Right cardiac atrium (tissue), 5 donors: ENCODE data around the gene WWOX. TPM values are rescaled to one million over a fixed set of nuclear protein-coding genes. Genes with fewer than 3 reads are reported as not detected.

Source experiments
- ATAC-seq, 2 donors: fragments of 200-7000 bp; cut with Tn5 transposase; one replicate each; pipeline versions ENCODE4 v1.8.0 to v1.9.1; 2020; ENCODE audit warnings: moderate library complexity in 2 of 2, mild to moderate bottlenecking in 1 of 2
- DNase-seq, 3 donors: peaks; one replicate each; pipeline ENCODE4 v3.0.0-alpha.2; 2020
- H3K27ac ChIP-seq: one replicate; pipeline ENCODE4 v1.5.1; 2013; ENCODE audit warnings: mild to moderate bottlenecking, low read length, control low read depth, moderate library complexity
- H3K27me3 ChIP-seq: one replicate; pipeline ENCODE4 v1.6.1; 2013; ENCODE audit not compliant: control insufficient read depth, insufficient read depth
- H3K4me1 ChIP-seq: one replicate; pipeline ENCODE4 v1.6.1; 2013; ENCODE audit warnings: low read length; ENCODE audit not compliant: control insufficient read depth, insufficient read depth
- H3K4me3 ChIP-seq: one replicate; pipeline ENCODE4 v1.5.1; 2013; ENCODE audit warnings: low read length, control low read depth
- H3K9me3 ChIP-seq: one replicate; pipeline ENCODE4 v1.6.1; 2013; ENCODE audit warnings: low read length; ENCODE audit not compliant: control insufficient read depth
- WGBS: extraction: QIAGEN DNeasy Blood & Tissue Kit; methylation state at CpG from one replicate; pipeline ENCODE4 v1.1.7; 2013; 5-methylcytosine and 5-hydroxymethylcytosine counted together
- intact Hi-C, 4 donors: fragments of 100-400 bp; cut with DNase I; formaldehyde crosslinking; loops; one replicate each; pipeline versions ENCODE4 v1.11.0 to v1.14.0; 2022 to 2023
- polyA plus RNA-seq: library from polyadenylated mRNA; stranded (reverse); fragments of 200-250 nt; gene quantifications from one replicate; pipeline ENCODE4 v1.2.3, GENCODE V29; 2013
- total RNA-seq, 4 donors: library from RNA; stranded (reverse); fragmentation: NEBNext Ultra II Directional; extraction: Animal tissue kit (Norgen Biotek cat#: 25700); gene quantifications; one replicate each; pipeline ENCODE4 v1.2.1, GENCODE V29; 2021
- donor health status: healthy with polysubstance abuse.
- donor health status: DM: no; HTN: yes; CAD: no.
- donor health status: DM: no; HTN: no; CAD: no.
- donor health status: DM: no; HTN: yes; CAD: no; lungs with severe emphysema.
- donor health status: DM: yes; HTN: yes; CAD: no.

WWOX gene
- total and polyA plus RNA-seq, 5 donors = 6.0 to 14.9 (median 13.1) TPM

DNA sequence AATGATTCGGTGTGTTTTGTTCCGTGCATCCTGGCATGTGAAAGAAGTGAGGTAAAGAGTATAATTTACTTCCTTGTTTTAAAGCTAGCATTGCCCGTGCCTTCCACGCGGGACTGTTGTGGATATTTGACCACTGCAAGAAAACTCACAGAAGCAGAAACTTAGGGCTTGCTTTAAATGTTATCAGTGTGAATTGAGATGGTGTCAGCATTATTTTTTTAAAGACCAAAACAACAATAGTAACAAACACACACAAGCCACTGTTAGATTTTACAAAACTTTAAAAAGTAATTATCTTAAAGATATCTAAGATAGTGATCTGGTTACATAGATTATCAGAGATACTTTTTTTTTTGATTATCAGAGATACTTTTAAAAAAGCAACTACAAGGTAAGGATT, 47.4 kb downstream of the WWOX start:
- Histone ChIP-seq H3K27me3 (no peaks in the 10 kb centered on the region), H3K4me1 (no peaks in the 10 kb centered on the region), H3K9me3 (no peaks in the 10 kb centered on the region), H3K27ac (no peak overlapping the region), H3K4me3 (no peak overlapping the region)
- ATAC-seq (no peak), DNase-seq (no peak)
- 80% methylated on average over 5 of the region's 5 CpGs for WGBS
- intact Hi-C loops = no loop called here

DNA sequence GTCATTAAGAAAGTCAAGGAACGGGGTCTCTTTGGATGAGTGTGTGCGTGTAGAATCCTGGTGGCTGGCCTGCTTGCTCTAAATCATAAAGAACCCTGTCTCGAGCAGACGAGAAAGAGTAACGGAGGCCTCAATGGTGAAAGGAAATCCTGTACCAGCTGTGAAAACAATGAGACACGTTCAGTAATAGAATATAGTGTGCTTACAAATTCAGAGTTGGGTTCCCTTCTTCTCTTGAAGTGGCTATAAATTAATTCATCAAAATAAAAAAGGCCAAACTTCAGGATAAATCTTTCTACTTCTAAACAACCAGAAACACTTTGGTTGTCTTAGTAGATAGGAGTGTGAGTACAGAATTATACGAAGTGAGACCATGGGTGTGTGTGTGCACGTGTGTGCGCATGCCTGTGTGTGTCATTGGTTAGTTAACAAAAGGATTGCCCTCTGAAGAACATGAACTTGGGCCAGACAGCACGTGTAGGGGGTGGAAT, 48.5 kb downstream of the WWOX start:
- ATAC-seq (no peak), DNase-seq (no peak)
- Histone ChIP-seq H3K27ac (no peak overlapping the region), H3K27me3 (no peaks in the 10 kb centered on the region), H3K4me1 (no peaks in the 10 kb centered on the region), H3K9me3 (no peaks in the 10 kb centered on the region), H3K4me3 (no peak overlapping the region)
- intact Hi-C loops = no loop called here
- WGBS = 72% methylated on average over 10 of the region's 10 CpGs

DNA sequence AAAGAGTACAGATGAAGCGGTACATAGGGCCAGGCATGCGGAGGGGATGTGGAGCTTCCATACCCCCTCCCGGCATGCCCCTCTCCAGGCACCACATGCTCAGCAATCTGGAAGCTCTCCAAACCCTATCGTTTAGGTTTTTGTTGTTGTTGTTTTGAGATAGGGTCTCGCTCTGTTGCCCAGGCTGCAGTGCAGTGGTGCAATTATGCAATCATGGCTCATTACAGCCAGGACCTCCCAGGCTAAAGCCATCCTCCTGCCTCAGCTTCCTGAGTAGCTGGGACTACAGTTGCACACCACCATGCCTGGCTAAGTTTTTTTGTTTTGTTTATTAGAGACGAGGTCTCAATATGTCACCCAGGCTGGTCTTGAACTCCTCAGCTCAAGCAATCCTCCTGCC, 50.8 kb downstream of the WWOX start:
- no peaks in the 10 kb centered on the region for H3K4me1 ChIP-seq
- H3K27me3 ChIP-seq = no peaks in the 10 kb centered on the region
- WGBS = 83% methylated on average over 6 of the region's 6 CpGs
- no peak overlapping the region for H3K27ac ChIP-seq
- DNase-seq (no peak), ATAC-seq (no peak)
- intact Hi-C loops = no loop called here
- no peak overlapping the region for H3K4me3 ChIP-seq
- H3K9me3 ChIP-seq = no peaks in the 10 kb centered on the region

DNA sequence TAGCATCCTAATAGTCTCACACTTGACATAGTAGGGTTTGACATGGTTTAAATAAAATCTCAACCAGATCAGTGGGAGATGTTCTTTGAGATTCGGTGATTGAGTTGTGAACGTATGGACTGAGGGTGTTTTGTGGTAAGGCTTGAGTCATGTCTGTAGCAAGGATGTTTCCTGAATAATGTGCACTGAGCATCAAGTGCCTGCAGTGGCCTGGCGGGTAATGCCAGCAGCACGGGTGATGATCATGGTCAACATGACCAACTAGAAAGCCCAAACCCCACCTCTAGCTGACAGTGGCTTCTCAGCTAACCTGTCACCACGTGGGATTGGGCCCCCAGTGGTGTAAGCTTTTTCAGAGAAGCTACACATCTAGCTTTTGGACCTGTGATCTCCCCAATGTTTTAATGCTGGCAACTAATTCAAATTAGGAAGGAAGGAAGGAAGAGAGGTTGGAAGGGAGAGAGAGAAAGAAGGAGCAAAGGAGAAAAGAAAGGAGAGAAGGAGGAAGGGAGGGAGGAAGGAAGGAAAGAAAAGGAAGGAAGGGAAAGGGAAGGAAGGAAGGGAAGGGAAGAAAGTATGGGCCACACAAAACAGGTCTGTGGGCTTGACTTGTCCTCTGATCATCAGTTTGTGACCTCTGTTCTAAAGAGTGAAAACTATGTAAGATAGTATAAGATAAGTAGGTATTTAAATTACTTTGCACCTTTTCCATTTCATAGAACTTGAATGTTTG, 55.4 kb downstream of the WWOX start:
- Histone ChIP-seq H3K4me3 (no peak overlapping the region), H3K27ac (no peak overlapping the region), H3K27me3 (no peaks in the 10 kb centered on the region), H3K9me3 (no peaks in the 10 kb centered on the region), H3K4me1 (no peaks in the 10 kb centered on the region)
- DNase-seq = no peak
- ATAC-seq = no peak
- intact Hi-C loops = no loop called here
- 73% methylated on average over 5 of the region's 5 CpGs for WGBS

DNA sequence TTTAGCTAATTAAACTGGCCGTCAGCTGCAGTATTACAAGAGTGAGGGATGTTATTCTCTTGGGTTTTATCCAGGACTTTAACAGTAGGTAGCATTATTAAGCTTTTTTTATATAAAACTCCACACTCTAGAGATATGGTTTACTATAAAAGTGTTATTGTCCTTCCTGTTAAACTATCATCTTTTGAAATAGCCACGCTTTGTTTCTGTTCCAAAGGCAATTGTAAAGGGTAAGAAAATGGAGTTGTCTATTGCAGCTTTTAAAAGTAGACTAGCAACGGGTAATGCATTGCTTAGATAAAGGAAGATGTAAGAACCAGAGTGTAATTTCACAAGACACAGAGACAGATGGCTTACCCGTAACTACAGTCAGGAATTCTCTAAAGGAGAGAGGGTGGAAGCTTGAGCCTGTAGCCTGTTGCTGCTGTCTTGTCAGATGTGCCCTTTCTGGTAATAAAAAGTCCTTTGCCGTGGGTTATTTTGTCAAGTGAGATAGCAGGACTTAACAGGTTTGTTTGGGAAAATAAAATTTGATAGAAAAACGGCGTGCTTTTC, 56.4 kb downstream of the WWOX start:
- no peaks in the 10 kb centered on the region for H3K4me1 ChIP-seq
- intact Hi-C loops = no loop called here
- WGBS = 61% methylated on average over 7 of the region's 7 CpGs
- no peak overlapping the region for H3K27ac ChIP-seq
- no peak overlapping the region for H3K4me3 ChIP-seq
- no peaks in the 10 kb centered on the region for H3K27me3 ChIP-seq
- no peak for DNase-seq
- H3K9me3 ChIP-seq = no peaks in the 10 kb centered on the region
- ATAC-seq = no peak

DNA sequence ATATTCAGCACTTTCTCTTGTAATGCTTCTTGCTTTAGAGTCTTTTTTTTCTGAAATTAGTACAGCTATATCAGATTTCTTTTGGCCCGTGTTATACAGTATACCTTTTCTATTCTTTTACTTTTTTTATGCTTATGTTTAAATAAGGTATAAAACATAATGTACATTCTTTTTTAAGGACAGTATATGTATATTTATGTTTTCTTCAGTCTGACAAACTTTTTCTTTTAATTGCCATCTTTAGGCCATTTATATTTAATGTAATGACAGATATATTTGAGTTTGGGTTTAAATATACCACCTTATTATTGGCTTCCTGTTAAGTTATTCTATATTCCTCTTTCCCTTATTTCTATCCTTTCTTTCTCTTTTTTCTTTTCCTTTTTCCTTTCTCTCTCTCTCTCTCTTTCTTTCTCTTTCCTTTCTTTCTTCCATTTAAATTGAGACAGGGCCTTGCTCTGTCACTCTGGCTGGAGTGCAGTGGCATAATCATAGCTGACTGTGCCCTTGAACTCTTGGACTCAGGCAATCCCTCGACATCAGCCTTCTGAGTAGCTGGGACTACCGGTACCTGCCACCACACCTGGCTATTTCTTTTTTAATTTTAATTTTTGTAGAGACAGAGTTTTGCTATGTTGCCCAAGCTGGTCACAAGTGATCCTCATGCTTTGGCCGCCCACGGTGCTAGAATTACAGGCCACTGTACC, 61.7 kb downstream of the WWOX start:
- intact Hi-C loops = no loop called here
- H3K27ac ChIP-seq = no peak overlapping the region

DNA sequence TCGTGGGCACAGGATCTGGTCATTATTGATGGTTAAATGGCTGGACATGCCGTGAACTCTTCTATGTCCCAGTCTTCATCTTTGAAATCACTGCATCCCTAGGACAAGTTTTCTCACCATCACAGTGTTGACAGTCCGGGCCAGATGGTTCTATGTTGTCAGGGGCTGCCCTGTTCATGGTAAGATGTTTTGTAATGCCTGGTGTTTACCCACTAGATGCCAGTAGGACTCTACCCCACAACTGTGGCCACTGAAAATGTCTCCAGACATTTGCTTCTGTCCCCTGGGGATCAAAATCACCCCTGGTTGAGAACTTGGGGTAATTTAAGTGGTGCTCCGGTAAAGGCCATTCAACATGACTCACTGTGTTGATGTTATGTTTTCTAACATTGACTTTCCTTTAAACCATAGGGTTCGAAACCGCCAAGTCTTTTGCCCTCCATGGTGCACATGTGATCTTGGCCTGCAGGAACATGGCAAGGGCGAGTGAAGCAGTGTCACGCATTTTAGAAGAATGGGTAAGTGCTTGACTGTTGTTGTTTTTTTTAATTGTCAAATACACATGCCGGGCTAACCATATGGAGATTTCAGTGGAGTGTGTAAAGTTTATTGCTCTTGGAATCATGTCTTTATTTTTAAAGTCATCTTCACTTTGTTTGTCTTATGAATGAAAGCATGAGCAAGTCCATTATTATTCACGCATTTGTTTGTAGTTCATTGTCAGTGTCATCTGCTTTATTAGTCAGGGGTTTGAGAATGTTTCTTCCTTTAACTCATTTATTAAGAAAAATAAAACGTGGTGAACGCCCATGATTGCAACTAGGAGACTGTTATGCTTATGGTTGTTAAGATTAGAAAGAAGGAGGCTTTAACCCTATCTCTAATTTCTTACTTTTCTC, 64.6 kb downstream of the WWOX start:
- intact Hi-C loops = no loop called here
- Histone ChIP-seq H3K4me1 (no peaks in the 10 kb centered on the region), H3K9me3 (no peaks in the 10 kb centered on the region), H3K27ac (no peak overlapping the region), H3K4me3 (no peak overlapping the region), H3K27me3 (no peaks in the 10 kb centered on the region)
- WGBS = 85% methylated on average over 12 of the region's 12 CpGs
- no peak for DNase-seq
- no peak for ATAC-seq

More for the DNA sequence above, 61.7 kb downstream of the WWOX start:
- no peak overlapping the region for H3K4me3 ChIP-seq
- no peaks in the 10 kb centered on the region for H3K9me3 ChIP-seq
- DNase-seq (no peak), ATAC-seq (no peak)
- 96% methylated on average over 5 of the region's 5 CpGs for WGBS
- H3K4me1 ChIP-seq = no peaks in the 10 kb centered on the region
- H3K27me3 ChIP-seq = no peaks in the 10 kb centered on the region

DNA sequence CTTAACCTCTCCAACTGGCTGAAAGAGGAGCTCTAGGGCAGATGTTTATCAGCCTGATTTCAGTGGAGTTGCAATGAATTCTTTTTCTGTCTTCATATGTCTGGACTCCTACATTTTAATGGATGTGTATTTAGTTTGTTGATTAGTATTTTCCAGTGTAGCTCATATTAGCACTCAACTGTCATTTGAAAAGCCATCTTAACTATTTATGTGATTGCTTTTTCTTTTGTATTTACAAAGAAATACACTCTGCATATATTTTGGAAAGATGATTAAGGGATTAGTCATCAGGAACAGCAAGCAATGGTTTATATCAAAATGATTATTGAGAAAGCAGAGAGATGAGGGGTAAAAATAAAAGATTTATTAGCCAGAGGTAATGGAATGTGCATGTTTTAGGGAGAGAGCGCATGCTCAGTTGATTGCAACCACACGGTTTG, 71.1 kb downstream of the WWOX start:
- intact Hi-C loops = no loop called here
- Histone ChIP-seq H3K4me1 (no peaks in the 10 kb centered on the region), H3K27me3 (no peaks in the 10 kb centered on the region), H3K27ac (no peak overlapping the region), H3K4me3 (no peak overlapping the region), H3K9me3 (no peaks in the 10 kb centered on the region)
- no peak for DNase-seq
- no peak for ATAC-seq
- 85% methylated on average over 2 of the region's 2 CpGs for WGBS

DNA sequence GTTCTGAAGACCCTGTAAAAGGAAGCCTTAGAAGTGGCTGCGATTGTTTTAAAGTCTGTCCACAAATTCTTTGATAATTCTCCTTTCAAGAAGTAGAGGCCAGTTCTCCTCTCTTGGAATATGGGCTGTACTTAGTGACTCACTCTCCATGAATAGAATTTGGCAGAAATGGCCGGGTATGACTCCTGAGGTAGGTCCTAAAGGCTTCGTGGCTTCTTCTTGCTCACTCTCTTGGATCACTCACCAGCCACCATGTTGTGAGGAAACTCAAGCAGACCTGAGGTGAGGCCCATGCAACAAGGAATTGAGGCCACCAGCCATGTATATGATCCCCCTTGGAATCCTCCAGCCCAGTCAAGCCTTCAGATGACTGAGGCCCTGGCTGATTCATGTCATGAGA, 75.8 kb downstream of the WWOX start:
- ATAC-seq (no peak), DNase-seq (no peak)
- WGBS = 94% methylated on average over 3 of the region's 3 CpGs
- H3K4me1 ChIP-seq = peaks cover 3% of the 10 kb centered on the region
- intact Hi-C loops = no loop called here
- H3K27me3 ChIP-seq = no peaks in the 10 kb centered on the region
- no peaks in the 10 kb centered on the region for H3K9me3 ChIP-seq
- H3K27ac ChIP-seq = no peak overlapping the region
- H3K4me3 ChIP-seq = no peak overlapping the region

DNA sequence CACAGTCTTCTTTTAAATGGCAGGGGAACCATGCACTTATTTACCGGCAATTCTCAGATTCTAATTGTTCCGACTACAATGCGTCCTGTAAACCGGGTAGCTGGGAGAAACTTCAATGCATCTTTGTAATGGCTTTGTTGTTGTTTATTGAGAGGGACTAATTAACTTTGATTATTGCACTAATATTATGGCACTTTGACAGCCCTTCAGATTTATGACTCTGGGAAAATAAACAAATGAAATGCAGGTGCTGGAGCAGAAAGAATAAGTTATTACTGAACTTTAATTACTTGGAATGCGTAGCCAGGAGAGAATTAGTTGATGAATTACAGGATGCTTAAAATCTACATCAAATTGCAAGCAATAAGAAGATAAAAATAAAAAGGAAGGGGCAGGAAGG, 77.0 kb downstream of the WWOX start:
- intact Hi-C loops = no loop called here
- ATAC-seq (no peak), DNase-seq (no peak)
- H3K4me3 ChIP-seq = no peak overlapping the region
- no peaks in the 10 kb centered on the region for H3K9me3 ChIP-seq
- H3K27ac ChIP-seq = no peak overlapping the region
- no peaks in the 10 kb centered on the region for H3K27me3 ChIP-seq
- 93% methylated on average over 5 of the region's 5 CpGs for WGBS
- peaks cover 3% of the 10 kb centered on the region for H3K4me1 ChIP-seq
